ENCODE measurements around the gene CARHSP1.

CARHSP1 gene

DNA sequence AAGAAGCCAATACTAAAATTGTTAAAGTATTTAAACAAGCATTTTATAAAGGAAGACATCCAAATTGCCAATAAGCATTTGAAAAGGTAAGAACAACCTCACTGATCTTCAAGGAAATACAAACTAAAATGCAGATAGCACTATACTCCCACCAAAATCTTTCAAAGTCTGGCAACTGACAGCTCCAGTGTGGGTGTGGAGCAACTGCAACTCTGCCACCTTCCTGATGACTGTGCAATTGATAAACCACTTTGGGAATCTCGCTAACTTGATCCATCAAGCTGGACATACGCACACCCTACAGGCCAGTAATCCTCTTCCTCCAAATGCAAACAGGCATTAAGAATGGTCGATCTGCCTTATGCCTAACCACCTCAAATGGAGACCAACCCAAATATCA, 45.3 kb upstream of the CARHSP1 start:
- Histone ChIP-seq H2BK15ac (ENCODE audit: low read depth, poor library complexity, severe bottlenecking) (no peak overlapping the region), H3K4ac (ENCODE audit: low read depth in 1 of 2, low read length in 2 of 2) (no peak overlapping the region), H3K36me3 (ENCODE audit: control insufficient read depth in 1 of 2, insufficient read depth in 2 of 2, low read depth in 1 of 2, low read length in 2 of 2) (peaks cover 40 to 94% of the 10 kb centered on the region in 2 experiments), H2AFZ (ENCODE audit: low read depth, low read length) (no peak overlapping the region), H3K4me1 (ENCODE audit: control insufficient read depth, insufficient read depth, low read depth, low read length) (peaks cover 2% of the 10 kb centered on the region), H3K18ac (ENCODE audit: low read depth in 1 of 2, low read length in 2 of 2) (no peak overlapping the region), H2AK5ac (ENCODE audit: low read length, severe bottlenecking) (no peak overlapping the region), H3K27me3 (ENCODE audit: control insufficient read depth in 1 of 2, insufficient read depth in 1 of 2, low read length in 2 of 2) (no peaks in the 10 kb centered on the region), H4K91ac (ENCODE audit: low read length) (no peak overlapping the region), H4K8ac (ENCODE audit: low read length) (no peak overlapping the region), H3K23ac (ENCODE audit: low read length in 2 of 2) (no peak overlapping the region), H2BK12ac (ENCODE audit: low read length in 2 of 2) (no peak overlapping the region), H3K4me2 (ENCODE audit: low read length, poor library complexity, severe bottlenecking) (no peak overlapping the region), H2BK5ac (ENCODE audit: low read depth, low read length, poor library complexity, severe bottlenecking) (no peak overlapping the region), H3K27ac (ENCODE audit: low read length, poor library complexity, severe bottlenecking) (no peak overlapping the region), H3K79me1 (replicated peaks; ENCODE audit: low read length, poor library complexity, severe bottlenecking) (peaks cover 39% of the 10 kb centered on the region), H2BK120ac (ENCODE audit: low read depth, low read length) (no peak overlapping the region), H3K9me3 (ENCODE audit: control insufficient read depth, low read length) (no peaks in the 10 kb centered on the region), H3K14ac (ENCODE audit: low read length in 2 of 2) (no peak overlapping the region), H3K9ac (ENCODE audit: low read length) (no peak overlapping the region), H3K4me3 (ENCODE audit: insufficient read depth in 1 of 2, low read depth in 1 of 2, low read length in 2 of 2) (no peak overlapping the region)
- WGBS = 98% methylated on average over 3 of the region's 3 CpGs
- no peak for DNase-seq

- Histone ChIP-seq H3K9me3 (ENCODE audit: control insufficient read depth, low read length) (no peaks in the 10 kb centered on the region), H4K91ac (ENCODE audit: low read length) (no peak overlapping the region), H2BK15ac (ENCODE audit: low read depth, poor library complexity, severe bottlenecking) (no peak overlapping the region), H2BK5ac (ENCODE audit: low read depth, low read length, poor library complexity, severe bottlenecking) (no peak overlapping the region), H4K8ac (ENCODE audit: low read length) (no peak overlapping the region), H3K4me1 (ENCODE audit: control insufficient read depth, insufficient read depth, low read depth, low read length) (peaks cover 5% of the 10 kb centered on the region), H3K4me3 (ENCODE audit: insufficient read depth in 1 of 2, low read depth in 1 of 2, low read length in 2 of 2) (no peak overlapping the region), H3K36me3 (ENCODE audit: control insufficient read depth in 1 of 2, insufficient read depth in 2 of 2, low read depth in 1 of 2, low read length in 2 of 2) (peaks cover 39 to 96% of the 10 kb centered on the region in 2 experiments), H3K27ac (ENCODE audit: low read length, poor library complexity, severe bottlenecking) (no peak overlapping the region), H2BK120ac (ENCODE audit: low read depth, low read length) (no peak overlapping the region), H3K27me3 (ENCODE audit: control insufficient read depth in 1 of 2, insufficient read depth in 1 of 2, low read length in 2 of 2) (no peaks in the 10 kb centered on the region), H3K4me2 (ENCODE audit: low read length, poor library complexity, severe bottlenecking) (no peak overlapping the region), H2BK12ac (ENCODE audit: low read length in 2 of 2) (no peak overlapping the region), H3K14ac (ENCODE audit: low read length in 2 of 2) (no peak overlapping the region), H3K23ac (ENCODE audit: low read length in 2 of 2) (no peak overlapping the region), H3K18ac (ENCODE audit: low read depth in 1 of 2, low read length in 2 of 2) (no peak overlapping the region), H3K79me1 (replicated peaks; ENCODE audit: low read length, poor library complexity, severe bottlenecking) (peaks cover 37% of the 10 kb centered on the region), H2AFZ (ENCODE audit: low read depth, low read length) (no peak overlapping the region), H3K4ac (ENCODE audit: low read depth in 1 of 2, low read length in 2 of 2) (no peak overlapping the region), H3K9ac (ENCODE audit: low read length) (no peak overlapping the region), H2AK5ac (ENCODE audit: low read length, severe bottlenecking) (no peak overlapping the region)
- no peak for DNase-seq
- 99% methylated on average over 4 of the region's 4 CpGs for WGBS
Observed at GRCh38 chr16:8912793-8913192, 44.0 kb upstream of the CARHSP1 start.

- Histone ChIP-seq H3K23ac (ENCODE audit: low read length in 2 of 2) (no peak overlapping the region), H2BK120ac (ENCODE audit: low read depth, low read length) (no peak overlapping the region), H3K4me3 (ENCODE audit: insufficient read depth in 1 of 2, low read depth in 1 of 2, low read length in 2 of 2) (no peak overlapping the region), H3K36me3 (ENCODE audit: control insufficient read depth in 1 of 2, insufficient read depth in 2 of 2, low read depth in 1 of 2, low read length in 2 of 2) (peaks cover 40 to 97% of the 10 kb centered on the region in 2 experiments), H3K79me1 (replicated peaks; ENCODE audit: low read length, poor library complexity, severe bottlenecking) (peaks cover 39% of the 10 kb centered on the region), H3K4me1 (ENCODE audit: control insufficient read depth, insufficient read depth, low read depth, low read length) (peaks cover 6% of the 10 kb centered on the region), H4K8ac (ENCODE audit: low read length) (no peak overlapping the region), H2AK5ac (ENCODE audit: low read length, severe bottlenecking) (no peak overlapping the region), H3K9me3 (ENCODE audit: control insufficient read depth, low read length) (no peaks in the 10 kb centered on the region), H2AFZ (ENCODE audit: low read depth, low read length) (no peak overlapping the region), H2BK12ac (ENCODE audit: low read length in 2 of 2) (no peak overlapping the region), H3K27ac (ENCODE audit: low read length, poor library complexity, severe bottlenecking) (no peak overlapping the region), H2BK15ac (ENCODE audit: low read depth, poor library complexity, severe bottlenecking) (no peak overlapping the region), H4K91ac (ENCODE audit: low read length) (no peak overlapping the region), H3K14ac (ENCODE audit: low read length in 2 of 2) (no peak overlapping the region), H3K4ac (ENCODE audit: low read depth in 1 of 2, low read length in 2 of 2) (no peak overlapping the region), H3K27me3 (ENCODE audit: control insufficient read depth in 1 of 2, insufficient read depth in 1 of 2, low read length in 2 of 2) (no peaks in the 10 kb centered on the region), H2BK5ac (ENCODE audit: low read depth, low read length, poor library complexity, severe bottlenecking) (no peak overlapping the region), H3K18ac (ENCODE audit: low read depth in 1 of 2, low read length in 2 of 2) (no peak overlapping the region), H3K9ac (ENCODE audit: low read length) (no peak overlapping the region), H3K4me2 (ENCODE audit: low read length, poor library complexity, severe bottlenecking) (no peak overlapping the region)
- WGBS = 97% methylated on average over 1 of the region's 1 CpG
- DNase-seq = no peak
Observed at GRCh38 chr16:8910811-8911210, 42.0 kb upstream of the CARHSP1 start.

- no peak overlapping the region for H3K9ac ChIP-seq (ENCODE audit: low read length)
- H3K27me3 ChIP-seq (ENCODE audit: control insufficient read depth in 1 of 2, insufficient read depth in 1 of 2, low read length in 2 of 2) = no peaks in the 10 kb centered on the region
- H3K79me1 ChIP-seq (replicated peaks; ENCODE audit: low read length, poor library complexity, severe bottlenecking) = peaks cover 40% of the 10 kb centered on the region
- no peak overlapping the region for H2BK12ac ChIP-seq (ENCODE audit: low read length in 2 of 2)
- 95% methylated on average over 8 of the region's 8 CpGs for WGBS
- H3K14ac ChIP-seq (ENCODE audit: low read length in 2 of 2) = no peak overlapping the region
- H3K4me3 ChIP-seq (ENCODE audit: insufficient read depth in 1 of 2, low read depth in 1 of 2, low read length in 2 of 2) = peak overlapping the region in 1 of 2 experiments; percentile 24
- peaks cover 6% of the 10 kb centered on the region for H3K4me1 ChIP-seq (ENCODE audit: control insufficient read depth, insufficient read depth, low read depth, low read length)
- H2BK5ac ChIP-seq (ENCODE audit: low read depth, low read length, poor library complexity, severe bottlenecking) = no peak overlapping the region
- H3K27ac ChIP-seq (ENCODE audit: low read length, poor library complexity, severe bottlenecking) = no peak overlapping the region
- no peak overlapping the region for H2AK5ac ChIP-seq (ENCODE audit: low read length, severe bottlenecking)
- H3K23ac ChIP-seq (ENCODE audit: low read length in 2 of 2) = no peak overlapping the region
- DNase-seq = peak; percentile 12
- no peaks in the 10 kb centered on the region for H3K9me3 ChIP-seq (ENCODE audit: control insufficient read depth, low read length)
- H2BK120ac ChIP-seq (ENCODE audit: low read depth, low read length) = no peak overlapping the region
- H2AFZ ChIP-seq (ENCODE audit: low read depth, low read length) = no peak overlapping the region
- H3K4ac ChIP-seq (ENCODE audit: low read depth in 1 of 2, low read length in 2 of 2) = no peak overlapping the region
- no peak overlapping the region for H2BK15ac ChIP-seq (ENCODE audit: low read depth, poor library complexity, severe bottlenecking)
- H3K4me2 ChIP-seq (ENCODE audit: low read length, poor library complexity, severe bottlenecking) = no peak overlapping the region
- peak overlapping the region; percentile 38 for H4K8ac ChIP-seq (ENCODE audit: low read length)
- peak overlapping the region; percentile 63 for H4K91ac ChIP-seq (ENCODE audit: low read length)
- peak overlapping the region in 1 of 2 experiments; percentile 24 for H3K18ac ChIP-seq (ENCODE audit: low read depth in 1 of 2, low read length in 2 of 2)
- peaks cover 44 to 94% of the 10 kb centered on the region in 2 experiments for H3K36me3 ChIP-seq (ENCODE audit: control insufficient read depth in 1 of 2, insufficient read depth in 2 of 2, low read depth in 1 of 2, low read length in 2 of 2)
Observed at GRCh38 chr16:8908810-8909468, 40.1 kb upstream of the CARHSP1 start.

Data from mesenchymal stem cell (in vitro differentiated cells and primary cell).